Muscle of leg (tissue), 11 donors: ENCODE results near the gene ANAPC5. TPM values are rescaled to one million over a fixed set of nuclear protein-coding genes. Genes with fewer than 3 reads are reported as not detected.
"Not testable (repeated sequence)": the region's sequence is repeated elsewhere in the genome, so short reads cannot be mapped to it uniquely, and the experiment has no call there.

Source experiments
- DNase-seq: peaks from one replicate; pipeline ENCODE4 v3.0.0; 2013
- H3K27ac ChIP-seq: one replicate; pipeline ENCODE4 v1.5.1; 2013; ENCODE audit warnings: mild to moderate bottlenecking, low read length, control low read depth
- H3K27me3 ChIP-seq: one replicate; pipeline ENCODE4 v1.6.1; 2013; ENCODE audit warnings: low read length; ENCODE audit not compliant: control insufficient read depth, insufficient read depth
- H3K36me3 ChIP-seq: one replicate; pipeline ENCODE4 v1.6.1; 2013; ENCODE audit warnings: low read length; ENCODE audit not compliant: control insufficient read depth, insufficient read depth
- H3K4me1 ChIP-seq: one replicate; pipeline ENCODE4 v1.6.1; 2013; ENCODE audit warnings: low read length; ENCODE audit not compliant: control insufficient read depth, insufficient read depth
- H3K4me3 ChIP-seq: one replicate; pipeline ENCODE4 v1.5.1; 2013; ENCODE audit warnings: low read length, control low read depth
- H3K9me3 ChIP-seq: replicated peaks from 2 replicates; pipeline ENCODE4 v1.6.1; 2013; ENCODE audit warnings: low read depth, low read length; ENCODE audit not compliant: control insufficient read depth
- WGBS: methylation state at CpG from one replicate; pipeline ENCODE4 v1.1.5; 2013; ENCODE audit warnings: missing lambda C conversion rate; ENCODE audit not compliant: insufficient coverage; 5-methylcytosine and 5-hydroxymethylcytosine counted together
- polyA plus RNA-seq, 8 donors: library from polyadenylated mRNA; unstranded; fragments of 120-200 nt; gene quantifications; one replicate each; pipeline versions ENCODE4 v1.2.1 to v1.2.3, GENCODE V29; 2013; ENCODE audit warnings: inconsistent platforms in 1 of 8, low replicate concordance in 1 of 8; ENCODE audit not compliant: insufficient read length in 8 of 8, insufficient read depth in 1 of 8
- total RNA-seq: library from RNA; stranded (reverse); fragments of 120-200 nt; gene quantifications from one replicate; pipeline ENCODE4 v1.2.4, GENCODE V29; 2013

Gene ANAPC5
- total and polyA plus RNA-seq, 9 donors: 93.3 to 114 (median 106) TPM

GRCh38 chr12:121325922-121326396 lies 26.3 kb downstream of the ANAPC5 start:
- H3K9me3 ChIP-seq: no peaks in the 10 kb centered on the region

GRCh38 chr12:121323908-121324307 lies 28.3 kb downstream of the ANAPC5 start:
- WGBS: no CpG with 5 or more reads among the region's 3 CpGs
- Histone ChIP-seq H3K27ac (no peak overlapping the region), H3K9me3 (no peaks in the 10 kb centered on the region), H3K4me3 (no peak overlapping the region), H3K36me3 (peaks cover 55% of the 10 kb centered on the region), H3K4me1 (peaks cover 10% of the 10 kb centered on the region), H3K27me3 (no peaks in the 10 kb centered on the region)
- DNase-seq: no peak

More at GRCh38 chr12:121325922-121326396, 26.3 kb downstream of the ANAPC5 start:
- Histone ChIP-seq H3K4me1 (peaks cover 10% of the 10 kb centered on the region), H3K36me3 (peaks cover 66% of the 10 kb centered on the region), H3K27ac (no peak overlapping the region), H3K27me3 (no peaks in the 10 kb centered on the region), H3K4me3 (no peak overlapping the region)
- DNase-seq: no peak
- WGBS: 83% methylated on average over 2 of the region's 5 CpGs

GRCh38 chr12:121318121-121318520 lies 34.1 kb downstream of the ANAPC5 start:
- Histone ChIP-seq H3K4me3 (no peak overlapping the region), H3K27ac (no peak overlapping the region), H3K27me3 (no peaks in the 10 kb centered on the region), H3K9me3 (no peaks in the 10 kb centered on the region), H3K36me3 (peaks cover 18% of the 10 kb centered on the region), H3K4me1 (no peaks in the 10 kb centered on the region)
- 51% methylated on average over 10 of the region's 11 CpGs for WGBS
- no peak for DNase-seq

GRCh38 chr12:121314431-121314830 lies 37.8 kb downstream of the ANAPC5 start:
- no peak for DNase-seq
- H3K27ac ChIP-seq: no peak overlapping the region
- WGBS: no CpG with 5 or more reads among the region's 3 CpGs
- H3K4me3 ChIP-seq: no peak overlapping the region
- no peaks in the 10 kb centered on the region for H3K9me3 ChIP-seq
- H3K36me3 ChIP-seq: peaks cover 15% of the 10 kb centered on the region
- no peaks in the 10 kb centered on the region for H3K27me3 ChIP-seq
- H3K4me1 ChIP-seq: no peaks in the 10 kb centered on the region

GRCh38 chr12:121310231-121310630 lies 42.0 kb downstream of the ANAPC5 start:
- H3K4me3 ChIP-seq, H3K27ac ChIP-seq, H3K9me3 ChIP-seq, H3K4me1 ChIP-seq, H3K27me3 ChIP-seq, DNase-seq: not testable (repeated sequence)
- H3K36me3 ChIP-seq: peaks cover 16% of the 10 kb centered on the region
- no CpG with 5 or more reads among the region's 1 CpG for WGBS

- not testable (repeated sequence) for H3K4me3 ChIP-seq, H3K9me3 ChIP-seq, H3K27ac ChIP-seq, DNase-seq, H3K4me1 ChIP-seq, H3K27me3 ChIP-seq
- WGBS: no CpG with 5 or more reads among the region's 8 CpGs
- H3K36me3 ChIP-seq: peaks cover 16% of the 10 kb centered on the region
Observed at GRCh38 chr12:121307397-121307796, 44.8 kb downstream of the ANAPC5 start.

GRCh38 chr12:121304306-121304705 lies 47.9 kb downstream of the ANAPC5 start:
- Histone ChIP-seq H3K27me3 (peaks cover 3% of the 10 kb centered on the region), H3K9me3 (no peaks in the 10 kb centered on the region), H3K4me1 (no peaks in the 10 kb centered on the region), H3K4me3 (no peak overlapping the region), H3K27ac (no peak overlapping the region), H3K36me3 (peaks cover 6% of the 10 kb centered on the region)
- WGBS: 94% methylated on average over 3 of the region's 4 CpGs
- no peak for DNase-seq

GRCh38 chr12:121301876-121302275 lies 50.3 kb downstream of the ANAPC5 start:
- H3K4me3 ChIP-seq: no peak overlapping the region
- H3K36me3 ChIP-seq: no peaks in the 10 kb centered on the region
- no CpG with 5 or more reads among the region's 4 CpGs for WGBS
- DNase-seq: peak; percentile 22
- H3K27me3 ChIP-seq: peaks cover 3% of the 10 kb centered on the region
- peaks cover 7% of the 10 kb centered on the region for H3K4me1 ChIP-seq
- no peaks in the 10 kb centered on the region for H3K9me3 ChIP-seq
- no peak overlapping the region for H3K27ac ChIP-seq

GRCh38 chr12:121300083-121300819 lies 52.0 kb downstream of the ANAPC5 start:
- no peak overlapping the region for H3K27ac ChIP-seq
- H3K4me1 ChIP-seq: peaks cover 17% of the 10 kb centered on the region
- 77% methylated on average over 2 of the region's 4 CpGs for WGBS

GRCh38 chr12:121299662-121300061 lies 52.5 kb downstream of the ANAPC5 start:
- Histone ChIP-seq H3K4me1 (peaks cover 19% of the 10 kb centered on the region), H3K4me3 (no peak overlapping the region), H3K27me3 (peaks cover 3% of the 10 kb centered on the region), H3K9me3 (no peaks in the 10 kb centered on the region), H3K27ac (no peak overlapping the region), H3K36me3 (no peaks in the 10 kb centered on the region)
- WGBS: 100% methylated on average over 2 of the region's 4 CpGs
- DNase-seq: no peak

More at GRCh38 chr12:121300083-121300819, 52.0 kb downstream of the ANAPC5 start:
- Histone ChIP-seq H3K36me3 (no peaks in the 10 kb centered on the region), H3K9me3 (no peaks in the 10 kb centered on the region), H3K27me3 (peaks cover 3% of the 10 kb centered on the region), H3K4me3 (no peak overlapping the region)
- DNase-seq: no peak
